Thymus (tissue), 11 donors: ENCODE data around the gene CCDC3. TPM values are rescaled to one million over a fixed set of nuclear protein-coding genes. Genes with fewer than 3 reads are reported as not detected.

Source experiments
- DNase-seq, 9 donors: peaks; one replicate each; pipeline ENCODE4 v3.0.0-alpha.2; 2013; ENCODE audit warnings: low spot score in 9 of 9, low read depth in 6 of 9, missing footprints in 1 of 9
- H3K27ac ChIP-seq, 2 donors: one replicate each; pipeline ENCODE4 v1.5.1; 2013; ENCODE audit warnings: control low read depth in 1 of 2, low read depth in 1 of 2, low read length in 1 of 2, mild to moderate bottlenecking in 1 of 2, moderate library complexity in 1 of 2
- H3K27me3 ChIP-seq, 2 donors: one replicate each; pipeline ENCODE4 v1.5.1; 2013; ENCODE audit warnings: low read length in 1 of 2; ENCODE audit not compliant: control insufficient read depth in 2 of 2, insufficient read depth in 1 of 2
- H3K36me3 ChIP-seq, 2 donors: one replicate each; pipeline ENCODE4 v1.5.1; 2013; ENCODE audit warnings: low read length in 1 of 2, mild to moderate bottlenecking in 1 of 2, moderate library complexity in 1 of 2; ENCODE audit not compliant: control insufficient read depth in 2 of 2, insufficient read depth in 2 of 2
- H3K4me1 ChIP-seq, 2 donors: one replicate each; pipeline ENCODE4 v1.5.1; 2013; ENCODE audit warnings: low read length in 2 of 2; ENCODE audit not compliant: control insufficient read depth in 2 of 2, insufficient read depth in 2 of 2
- H3K4me3 ChIP-seq, 2 donors: one replicate each; pipeline ENCODE4 v1.5.1; 2013; ENCODE audit warnings: low read length in 2 of 2, control low read depth in 1 of 2, mild to moderate bottlenecking in 1 of 2
- H3K9me3 ChIP-seq, 2 donors: one replicate each; pipeline ENCODE4 v1.5.1; 2013; ENCODE audit warnings: low read length in 1 of 2, mild to moderate bottlenecking in 1 of 2; ENCODE audit not compliant: control insufficient read depth in 2 of 2, insufficient read depth in 1 of 2
- WGBS: extraction: QIAGEN DNeasy Blood & Tissue Kit; methylation state at CpG from one replicate; pipeline ENCODE4 v1.1.7; 2013; 5-methylcytosine and 5-hydroxymethylcytosine counted together
- polyA plus RNA-seq: library from polyadenylated mRNA; stranded (reverse); fragments of 200-250 nt; gene quantifications from one replicate; pipeline ENCODE4 v1.2.3, GENCODE V29; 2013
- total RNA-seq: library from RNA; stranded (reverse); fragments of 120-200 nt; gene quantifications from one replicate; pipeline ENCODE4 v1.2.4, GENCODE V29; 2013
- donor health status: healthy.

The CCDC3 gene
- total and polyA plus RNA-seq, 2 donors, result 17.3 to 52.4 TPM

DNA sequence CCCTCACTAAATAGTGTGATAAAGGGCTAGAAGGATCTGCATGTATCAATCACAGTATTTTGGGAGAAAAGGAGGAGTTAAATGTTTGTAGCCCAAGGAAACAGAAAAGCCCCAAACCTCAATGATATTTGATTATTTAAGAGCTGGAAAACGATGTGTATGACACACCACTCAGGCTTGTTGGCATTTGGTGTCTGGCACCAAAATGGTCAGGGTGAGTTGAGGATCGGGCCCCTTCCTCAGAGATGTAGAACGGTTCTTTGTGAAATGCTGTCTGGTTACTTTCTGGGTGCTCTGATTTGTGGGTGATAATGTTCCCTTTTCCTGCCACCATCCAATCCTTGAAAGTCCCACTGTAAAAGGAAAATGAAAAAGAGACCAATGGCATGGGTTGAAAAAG is 113.7 kb downstream of the CCDC3 start:
- Histone ChIP-seq H3K4me1 (no peaks in the 10 kb centered on the region), H3K9me3 (no peaks in the 10 kb centered on the region), H3K27ac (no peak overlapping the region), H3K4me3 (no peak overlapping the region), H3K36me3 (no peaks in the 10 kb centered on the region), H3K27me3 (no peaks in the 10 kb centered on the region)
- no peak for DNase-seq
- WGBS, result 90% methylated on average over 3 of the region's 3 CpGs

- Histone ChIP-seq H3K9me3 (no peaks in the 10 kb centered on the region), H3K27ac (no peak overlapping the region), H3K36me3 (no peaks in the 10 kb centered on the region), H3K27me3 (no peaks in the 10 kb centered on the region), H3K4me3 (no peak overlapping the region), H3K4me1 (no peaks in the 10 kb centered on the region)
- WGBS, result 89% methylated on average over 6 of the region's 6 CpGs
- DNase-seq, result no peak
These were observed 116.7 kb downstream of the CCDC3 start for GRCh38 chr10:12884851-12885250.

GRCh38 chr10:12880423-12880822 is 121.1 kb downstream of the CCDC3 start:
- DNase-seq, result no peak
- Histone ChIP-seq H3K4me1 (no peaks in the 10 kb centered on the region), H3K4me3 (no peak overlapping the region), H3K36me3 (no peaks in the 10 kb centered on the region), H3K9me3 (no peaks in the 10 kb centered on the region), H3K27ac (no peak overlapping the region), H3K27me3 (no peaks in the 10 kb centered on the region)

- no peaks in the 10 kb centered on the region for H3K9me3 ChIP-seq
- H3K36me3 ChIP-seq, result no peaks in the 10 kb centered on the region
- WGBS, result 83% methylated on average over 3 of the region's 3 CpGs
- H3K27me3 ChIP-seq, result no peaks in the 10 kb centered on the region
- H3K4me3 ChIP-seq, result no peak overlapping the region
- no peak for DNase-seq
- H3K4me1 ChIP-seq, result no peaks in the 10 kb centered on the region
- no peak overlapping the region for H3K27ac ChIP-seq
These were observed 124.4 kb downstream of the CCDC3 start for GRCh38 chr10:12877150-12877549.

GRCh38 chr10:12876266-12876665 is 125.2 kb downstream of the CCDC3 start:
- DNase-seq, result no peak
- no peaks in the 10 kb centered on the region for H3K4me1 ChIP-seq
- H3K9me3 ChIP-seq, result no peaks in the 10 kb centered on the region
- no peaks in the 10 kb centered on the region for H3K27me3 ChIP-seq
- no peaks in the 10 kb centered on the region for H3K36me3 ChIP-seq
- H3K4me3 ChIP-seq, result no peak overlapping the region
- H3K27ac ChIP-seq, result no peak overlapping the region
- 97% methylated on average over 5 of the region's 5 CpGs for WGBS

DNA sequence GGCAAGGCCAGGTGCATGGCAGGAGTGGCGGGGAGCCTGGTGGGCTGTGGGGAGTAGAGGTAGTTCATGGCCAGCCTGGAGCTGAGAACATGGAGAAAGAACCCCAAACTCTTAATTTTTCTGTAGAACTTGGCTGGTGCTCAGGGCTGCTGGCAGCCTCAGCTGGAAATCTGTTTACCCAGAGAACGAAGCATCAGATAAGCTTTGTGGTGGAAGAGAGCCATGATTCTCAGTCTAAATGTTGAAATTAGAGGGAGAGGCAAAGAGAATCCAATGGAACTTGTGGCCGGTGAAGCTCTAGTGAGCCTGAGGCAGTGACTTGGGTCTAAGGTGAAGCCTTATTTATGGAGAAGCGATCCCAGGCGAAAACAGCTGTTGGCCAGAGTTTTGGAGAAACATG is 126.4 kb downstream of the CCDC3 start:
- WGBS, result 92% methylated on average over 5 of the region's 5 CpGs
- H3K27ac ChIP-seq, result no peak overlapping the region
- no peak for DNase-seq
- no peaks in the 10 kb centered on the region for H3K4me1 ChIP-seq
- no peaks in the 10 kb centered on the region for H3K36me3 ChIP-seq
- H3K4me3 ChIP-seq, result no peak overlapping the region
- no peaks in the 10 kb centered on the region for H3K9me3 ChIP-seq
- H3K27me3 ChIP-seq, result no peaks in the 10 kb centered on the region

DNA sequence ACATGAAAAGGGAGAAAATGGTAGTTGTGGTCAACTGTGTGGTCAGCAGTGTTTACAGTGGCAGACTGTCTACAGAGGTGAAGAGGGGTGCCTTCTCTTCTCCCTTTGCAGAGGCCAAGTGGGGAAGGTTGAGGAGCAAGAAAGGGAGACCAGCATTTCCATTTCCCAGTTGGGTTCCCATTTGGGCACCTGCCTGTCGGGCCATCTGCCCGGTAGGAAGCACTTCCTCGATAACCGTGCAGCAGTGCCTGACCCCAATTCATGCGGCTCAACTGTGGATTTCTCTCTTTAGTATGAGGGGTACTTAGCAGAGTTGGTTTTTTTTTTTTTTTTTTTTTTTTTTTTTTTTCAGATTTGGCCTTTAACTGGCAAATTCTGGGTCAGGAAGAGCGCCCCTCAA is 127.0 kb downstream of the CCDC3 start:
- Histone ChIP-seq H3K9me3 (no peaks in the 10 kb centered on the region), H3K4me1 (no peaks in the 10 kb centered on the region), H3K27me3 (no peaks in the 10 kb centered on the region), H3K27ac (no peak overlapping the region), H3K4me3 (no peak overlapping the region), H3K36me3 (no peaks in the 10 kb centered on the region)
- 98% methylated on average over 6 of the region's 6 CpGs for WGBS
- no peak for DNase-seq

GRCh38 chr10:12873172-12873571 is 128.3 kb downstream of the CCDC3 start:
- Histone ChIP-seq H3K4me3 (no peak overlapping the region), H3K27me3 (no peaks in the 10 kb centered on the region), H3K9me3 (no peaks in the 10 kb centered on the region), H3K4me1 (no peaks in the 10 kb centered on the region), H3K27ac (no peak overlapping the region), H3K36me3 (no peaks in the 10 kb centered on the region)
- WGBS, result 92% methylated on average over 8 of the region's 8 CpGs
- no peak for DNase-seq

- no peaks in the 10 kb centered on the region for H3K27me3 ChIP-seq
- H3K4me1 ChIP-seq, result no peaks in the 10 kb centered on the region
- no peaks in the 10 kb centered on the region for H3K9me3 ChIP-seq
- no peak overlapping the region for H3K4me3 ChIP-seq
- DNase-seq, result no peak
- no peak overlapping the region for H3K27ac ChIP-seq
- no peaks in the 10 kb centered on the region for H3K36me3 ChIP-seq
- 95% methylated on average over 9 of the region's 9 CpGs for WGBS
These were observed 128.9 kb downstream of the CCDC3 start for GRCh38 chr10:12872577-12872976.

- WGBS, result 97% methylated on average over 3 of the region's 3 CpGs
- no peak overlapping the region for H3K27ac ChIP-seq
- H3K4me3 ChIP-seq, result no peak overlapping the region
- no peaks in the 10 kb centered on the region for H3K27me3 ChIP-seq
- no peaks in the 10 kb centered on the region for H3K36me3 ChIP-seq
- no peaks in the 10 kb centered on the region for H3K9me3 ChIP-seq
- H3K4me1 ChIP-seq, result no peaks in the 10 kb centered on the region
- DNase-seq, result no peak
These were observed 132.1 kb downstream of the CCDC3 start for GRCh38 chr10:12869427-12869826.
